Kidney (tissue), 14 donors: ENCODE results near the gene LHX2. TPM values are rescaled to one million over a fixed set of nuclear protein-coding genes. Genes with fewer than 3 reads are reported as not detected.

Source experiments
- DNase-seq, 5 donors: peaks; one replicate each; pipeline ENCODE4 v3.0.0-alpha.2; 2013 to 2020
- FAIRE-seq: peaks from 2 replicates; lab custom pipeline; 2012; peaks lifted over from hg19 to GRCh38; lab: Jason Lieb, UNC
- H3K27ac ChIP-seq, 2 donors: one replicate each; pipeline ENCODE4 v1.7.0; 2013; ENCODE audit warnings: low read depth in 2 of 2, low read length in 2 of 2, inconsistent platforms in 1 of 2
- H3K27me3 ChIP-seq: one replicate; pipeline ENCODE4 v1.7.1; 2013; ENCODE audit warnings: low read length, inconsistent platforms; ENCODE audit not compliant: control insufficient read depth, insufficient read depth
- H3K36me3 ChIP-seq, 3 donors: one replicate each; pipeline versions ENCODE4 v1.7.0 to v1.7.1; 2013; ENCODE audit warnings: low read length in 3 of 3, control low read depth in 1 of 3, inconsistent platforms in 1 of 3; ENCODE audit not compliant: insufficient read depth in 3 of 3, control insufficient read depth in 2 of 3
- H3K4me1 ChIP-seq, 3 donors: one replicate each; pipeline versions ENCODE4 v1.7.0 to v1.7.1; 2013; ENCODE audit warnings: low read length in 3 of 3, inconsistent platforms in 1 of 3, low read depth in 1 of 3; ENCODE audit not compliant: control insufficient read depth in 2 of 3, insufficient read depth in 2 of 3
- H3K4me3 ChIP-seq, 3 donors: one replicate each; pipeline versions ENCODE4 v1.7.0 to v1.8.1; 2013; ENCODE audit warnings: low read length in 3 of 3, control low read depth in 1 of 3, inconsistent platforms in 1 of 3
- H3K9ac ChIP-seq, 3 donors: one replicate each; pipeline versions ENCODE4 v1.7.0 to v1.7.1; 2013; ENCODE audit warnings: low read length in 3 of 3, control low read depth in 1 of 3, inconsistent platforms in 1 of 3
- H3K9me3 ChIP-seq, 3 donors: one replicate each; pipeline versions ENCODE4 v1.7.0 to v1.7.1; 2013; ENCODE audit warnings: low read length in 3 of 3, control low read depth in 1 of 3, inconsistent platforms in 1 of 3; ENCODE audit not compliant: control insufficient read depth in 2 of 3, insufficient read depth in 1 of 3
- CTCF ChIP-seq: IDR thresholded peaks from 3 replicates; pipeline ENCODE4 v1.5.1; 2012; ENCODE audit warnings: mild to moderate bottlenecking, moderate library complexity, borderline replicate concordance; ENCODE audit not compliant: insufficient read depth; ENCODE audit errors: extremely low read depth
- intact Hi-C: fragments of 100-400 bp; cut with DNase I; formaldehyde crosslinking; loops from one replicate; pipeline ENCODE4 v1.11.1; 2022
- polyA plus RNA-seq: library from polyadenylated mRNA; stranded (reverse); fragments of 350-450 nt; fragmentation: Illumina TruSeq; extraction: RNeasy Lipid Tissue Mini Kit (QIAGEN cat#74804); gene quantifications from one replicate; pipeline ENCODE4 v1.2.3, GENCODE V29; 2014; ENCODE audit warnings: low read depth, low replicate concordance; ENCODE audit not compliant: insufficient read depth
- total RNA-seq: library from RNA; stranded (reverse); fragmentation: NEBNext Ultra II Directional; extraction: Animal tissue kit (Norgen Biotek cat#: 25700); gene quantifications from one replicate; pipeline ENCODE4 v1.2.1, GENCODE V29; 2021
- donor health status: control.
- donor health status: control.
- donor health status: control.
- donor health status: control.
- donor health status: control.
- donor health status: DM: yes; HTN: yes; CAD: no.
- donor health status: Normal renal cell carcinoma (clear cell type).

The LHX2 gene
- total and polyA plus RNA-seq, 2 donors from 2014 or later = not detected

GRCh38 chr9:124033967-124034366 is 22.4 kb downstream of the LHX2 start:
- no peak for DNase-seq
- no peaks in the 10 kb centered on the region for H3K4me1 ChIP-seq
- no peak overlapping the region for H3K4me3 ChIP-seq
- H3K27ac ChIP-seq = no peak overlapping the region
- intact Hi-C loops = no loop called here
- H3K36me3 ChIP-seq = no peaks in the 10 kb centered on the region
- H3K27me3 ChIP-seq = peaks cover 26% of the 10 kb centered on the region
- no peaks in the 10 kb centered on the region for H3K9me3 ChIP-seq
- no peak overlapping the region for H3K9ac ChIP-seq
- FAIRE-seq = no peak
- no peak for TF ChIP-seq CTCF

DNA sequence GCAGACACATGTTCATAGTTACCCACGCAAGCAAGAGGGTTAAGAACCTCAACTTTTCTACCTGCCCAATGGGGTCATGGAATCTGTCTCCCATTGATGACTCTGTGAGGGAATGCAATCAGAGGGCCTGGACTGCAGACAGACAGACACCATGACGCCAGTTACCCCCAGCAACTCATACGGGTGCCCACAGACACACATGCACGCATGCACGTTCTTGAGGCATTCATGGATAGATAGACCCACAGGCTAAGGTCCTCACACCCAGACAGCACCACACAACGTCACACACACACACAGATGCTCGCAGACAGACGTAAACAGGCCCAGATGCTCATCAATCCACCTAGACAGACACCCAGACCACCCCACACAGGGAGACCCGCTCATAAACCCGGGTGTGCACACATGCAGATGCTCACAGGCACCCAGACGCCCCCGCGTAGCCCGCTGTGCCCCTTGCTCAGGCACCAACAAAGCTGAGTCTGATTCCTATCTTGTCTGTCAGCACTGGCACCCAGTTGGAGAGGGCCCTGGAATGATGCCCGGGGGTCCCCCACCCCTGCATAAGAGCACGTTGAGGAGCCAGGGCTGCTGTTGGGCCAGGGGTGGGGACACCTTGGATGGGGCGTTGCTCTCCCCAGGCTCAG is 23.6 kb downstream of the LHX2 start:
- H3K4me3 ChIP-seq = no peak overlapping the region
- FAIRE-seq (no peak), DNase-seq (no peak)
- intact Hi-C loops = no loop called here
- no peak for TF ChIP-seq CTCF
- H3K27me3 ChIP-seq = peaks cover 24% of the 10 kb centered on the region
- no peak overlapping the region for H3K9ac ChIP-seq
- no peaks in the 10 kb centered on the region for H3K9me3 ChIP-seq
- no peaks in the 10 kb centered on the region for H3K4me1 ChIP-seq
- no peak overlapping the region for H3K27ac ChIP-seq
- no peaks in the 10 kb centered on the region for H3K36me3 ChIP-seq

DNA sequence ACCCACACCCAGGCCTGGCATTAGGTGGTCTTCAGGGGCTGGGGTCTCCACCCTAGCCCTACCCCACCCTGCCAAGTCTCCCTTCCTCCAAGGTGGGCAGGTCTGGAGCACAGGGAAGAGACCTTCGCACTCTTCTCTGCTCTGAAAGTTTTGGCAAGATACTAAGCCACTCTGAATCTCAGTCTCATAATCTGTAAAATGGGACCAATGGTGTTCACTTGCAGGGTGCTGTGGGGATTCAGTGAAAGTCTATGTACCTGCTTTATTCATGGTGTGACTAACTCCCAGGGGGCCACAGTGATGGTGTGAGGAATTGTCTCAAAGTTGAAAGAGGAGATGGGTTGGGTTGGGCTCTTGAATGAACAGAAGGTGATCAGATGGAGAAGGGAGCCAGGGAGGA is 25.0 kb downstream of the LHX2 start:
- H3K4me3 ChIP-seq = no peak overlapping the region
- no peak for TF ChIP-seq CTCF
- intact Hi-C loops = no loop called here
- H3K4me1 ChIP-seq = peaks cover 0 to 5% (median under 1%) of the 10 kb centered on the region in 3 donors
- no peaks in the 10 kb centered on the region for H3K36me3 ChIP-seq
- no peak overlapping the region for H3K9ac ChIP-seq
- DNase-seq = no peak
- H3K27me3 ChIP-seq = peaks cover 21% of the 10 kb centered on the region
- H3K27ac ChIP-seq = no peak overlapping the region
- no peak for FAIRE-seq
- no peaks in the 10 kb centered on the region for H3K9me3 ChIP-seq

DNA sequence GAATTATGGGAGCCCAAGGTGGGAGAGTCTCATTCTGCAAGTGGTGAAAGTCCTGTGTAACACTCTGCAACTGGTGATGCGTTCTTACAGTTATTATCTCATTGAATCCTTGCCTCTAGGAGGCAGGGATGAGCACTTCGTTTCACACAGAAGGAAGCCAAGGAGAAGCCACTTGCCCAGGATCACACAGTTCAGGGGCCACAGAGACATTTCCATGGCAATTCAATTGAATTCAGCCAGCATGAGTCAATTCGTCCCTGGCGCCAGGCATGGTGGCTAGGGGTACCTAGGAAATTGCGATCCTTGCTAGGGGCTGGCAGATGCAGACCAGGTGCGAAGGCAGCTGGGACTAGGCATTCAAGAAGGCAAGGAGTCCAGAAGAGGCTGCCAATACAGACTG is 26.2 kb downstream of the LHX2 start:
- DNase-seq = no peak
- no peaks in the 10 kb centered on the region for H3K9me3 ChIP-seq
- peaks cover 0 to 6% (median 2%) of the 10 kb centered on the region in 3 donors for H3K4me1 ChIP-seq
- H3K9ac ChIP-seq = no peak overlapping the region
- TF ChIP-seq CTCF = no peak
- H3K27ac ChIP-seq = no peak overlapping the region
- H3K27me3 ChIP-seq = peaks cover 15% of the 10 kb centered on the region
- no peak overlapping the region for H3K4me3 ChIP-seq
- intact Hi-C loops = no loop called here
- H3K36me3 ChIP-seq = no peaks in the 10 kb centered on the region
- no peak for FAIRE-seq
